ENCODE data around the gene FXYD2. TPM values are rescaled to one million over a fixed set of nuclear protein-coding genes. Genes with fewer than 3 reads are reported as not detected.
A peak's percentile ranks its signal among the peaks of the same experiment; 100 is the strongest.

Gene FXYD2
- total and polyA plus RNA-seq, 12 donors = 0.40 to 6.0 (median 1.8) TPM

- Histone ChIP-seq H3K27me3 (no peaks in the 10 kb centered on the region), H3K4me3 (no peak overlapping the region), H3K4me1 (peaks cover 13 to 61% (median 50%) of the 10 kb centered on the region in 9 donors), H3K36me3 (no peaks in the 10 kb centered on the region), H3K9me3 (no peaks in the 10 kb centered on the region), H3K27ac (peak overlapping the region; percentile 58 to 94 (median 80))
- intact Hi-C loops (cut with DNase I) = loop anchor here in 4 of 10 donors (5.0 kb wide), 1 partner anchor 123 kb away; no protein-coding TSS in a partner anchor
- WGBS, 2 donors = 40 to 57% methylated on average over 13 of the region's 13 CpGs
- ATAC-seq (peak; percentile 70 to 82 (median 78)), DNase-seq (peak; percentile 81 to 85)
- no peak for TF ChIP-seq CTCF (IDR thresholded peaks at IDR 0.05)
Measured at GRCh38 chr11:117823946-117824420, 561 bp downstream of the FXYD2 start.

- H3K36me3 ChIP-seq = no peaks in the 10 kb centered on the region
- DNase-seq = no peak
- H3K4me1 ChIP-seq = peaks cover 9 to 61% (median 44%) of the 10 kb centered on the region in 9 donors
- H3K27ac ChIP-seq = peak overlapping the region; percentile 40 to 94 (median 80)
- TF ChIP-seq CTCF (IDR thresholded peaks at IDR 0.05) = peak in 5 of 9 donors; percentile 9 to 54 (median 21)
- no peaks in the 10 kb centered on the region for H3K9me3 ChIP-seq
- intact Hi-C loops (cut with DNase I) = loop anchor here in 4 of 10 donors (5.0 kb wide), 1 partner anchor 124 kb away; no protein-coding TSS in a partner anchor
- no peak overlapping the region for H3K4me3 ChIP-seq
- no peaks in the 10 kb centered on the region for H3K27me3 ChIP-seq
- WGBS, 2 donors = 43 to 63% methylated on average over 18 of the region's 18 CpGs
- peak in 7 of 8 donors; percentile 0 to 8 (median 1) for ATAC-seq
Measured at GRCh38 chr11:117823294-117823945, 1.1 kb downstream of the FXYD2 start.

GRCh38 chr11:117822074-117823033, 2.2 kb downstream of the FXYD2 start:
- Histone ChIP-seq H3K4me3 (no peak overlapping the region), H3K27me3 (no peaks in the 10 kb centered on the region), H3K36me3 (no peaks in the 10 kb centered on the region), H3K9me3 (no peaks in the 10 kb centered on the region), H3K27ac (peak overlapping the region in 6 of 10 donors; percentile 80 to 94 (median 88)), H3K4me1 (peaks cover 9 to 63% (median 40%) of the 10 kb centered on the region in 9 donors)
- DNase-seq (peak in 1 of 2 donors; percentile 59), ATAC-seq (no peak)
- intact Hi-C loops (cut with DNase I) = loop anchor here in 4 of 10 donors (5.0 kb wide), 1 partner anchor 125 kb away; no protein-coding TSS in a partner anchor
- peak; percentile 18 to 72 (median 54) for TF ChIP-seq CTCF (IDR thresholded peaks at IDR 0.05)
- 65 to 70% methylated on average over 33 of the region's 33 CpGs for WGBS, 2 donors

GRCh38 chr11:117821431-117821830, 3.1 kb downstream of the FXYD2 start:
- no peak overlapping the region for H3K27ac ChIP-seq
- H3K36me3 ChIP-seq = no peaks in the 10 kb centered on the region
- no peaks in the 10 kb centered on the region for H3K9me3 ChIP-seq
- no peaks in the 10 kb centered on the region for H3K27me3 ChIP-seq
- H3K4me3 ChIP-seq = no peak overlapping the region
- DNase-seq (no peak), ATAC-seq (no peak)
- 83 to 89% methylated on average over 12 of the region's 12 CpGs for WGBS, 2 donors
- H3K4me1 ChIP-seq = peaks cover 13 to 67% (median 44%) of the 10 kb centered on the region in 9 donors
- no peak for TF ChIP-seq CTCF (IDR thresholded peaks at IDR 0.05)
- intact Hi-C loops (cut with DNase I) = loop anchor here in 4 of 10 donors (5.0 kb wide), 1 partner anchor 126 kb away; no protein-coding TSS in a partner anchor
